ENCODE results near the gene PRR5.
"Not testable (repeated sequence)": the region's sequence is repeated elsewhere in the genome, so short reads cannot be mapped to it uniquely, and the experiment has no call there.

Gene PRR5

GRCh38 chr22:44737406-44738346 is 35.7 kb downstream of the PRR5 start:
- H3K4me3 ChIP-seq (ENCODE audit: control insufficient read depth, low read depth, low read length): no peak overlapping the region
- no peak for DNase-seq (ENCODE audit: low read depth)
- TF ChIP-seq, protein P1, sequence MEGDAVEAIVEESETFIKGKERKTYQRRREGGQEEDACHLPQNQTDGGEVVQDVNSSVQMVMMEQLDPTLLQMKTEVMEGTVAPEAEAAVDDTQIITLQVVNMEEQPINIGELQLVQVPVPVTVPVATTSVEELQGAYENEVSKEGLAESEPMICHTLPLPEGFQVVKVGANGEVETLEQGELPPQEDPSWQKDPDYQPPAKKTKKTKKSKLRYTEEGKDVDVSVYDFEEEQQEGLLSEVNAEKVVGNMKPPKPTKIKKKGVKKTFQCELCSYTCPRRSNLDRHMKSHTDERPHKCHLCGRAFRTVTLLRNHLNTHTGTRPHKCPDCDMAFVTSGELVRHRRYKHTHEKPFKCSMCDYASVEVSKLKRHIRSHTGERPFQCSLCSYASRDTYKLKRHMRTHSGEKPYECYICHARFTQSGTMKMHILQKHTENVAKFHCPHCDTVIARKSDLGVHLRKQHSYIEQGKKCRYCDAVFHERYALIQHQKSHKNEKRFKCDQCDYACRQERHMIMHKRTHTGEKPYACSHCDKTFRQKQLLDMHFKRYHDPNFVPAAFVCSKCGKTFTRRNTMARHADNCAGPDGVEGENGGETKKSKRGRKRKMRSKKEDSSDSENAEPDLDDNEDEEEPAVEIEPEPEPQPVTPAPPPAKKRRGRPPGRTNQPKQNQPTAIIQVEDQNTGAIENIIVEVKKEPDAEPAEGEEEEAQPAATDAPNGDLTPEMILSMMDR (conservative IDR thresholded peaks at IDR 0.05; ENCODE audit: control insufficient read depth, insufficient read depth, low read depth, low read length): no peak

GRCh38 chr22:44738347-44738715 is 36.3 kb downstream of the PRR5 start:
- TF ChIP-seq, protein P1 (conservative IDR thresholded peaks at IDR 0.05; ENCODE audit: control insufficient read depth, insufficient read depth, low read depth, low read length): no peak
- no peak for DNase-seq (ENCODE audit: low read depth)
- no peak overlapping the region for H3K4me3 ChIP-seq (ENCODE audit: control insufficient read depth, low read depth, low read length)

DNA sequence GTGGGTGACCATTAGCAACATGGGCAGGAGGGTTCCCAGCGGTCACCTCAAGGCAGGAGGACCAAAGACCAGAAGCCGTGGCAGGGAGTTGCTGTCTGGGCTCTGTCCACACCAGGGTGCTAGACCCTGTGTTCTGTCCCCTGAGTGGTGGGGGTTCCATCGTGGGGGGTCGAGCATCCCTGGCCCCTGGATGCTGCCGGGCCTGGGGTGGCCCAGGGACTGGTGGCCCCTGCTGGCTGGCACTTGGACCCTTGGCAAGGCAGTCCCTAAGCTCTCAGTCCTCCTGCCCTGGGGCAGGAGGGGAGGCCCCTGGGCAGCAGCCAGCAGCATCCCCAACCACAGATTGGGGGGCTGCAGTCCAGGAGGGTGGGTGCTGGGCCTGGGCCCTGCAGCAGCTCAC is 37.0 kb downstream of the PRR5 start:
- TF ChIP-seq, protein P1 (conservative IDR thresholded peaks at IDR 0.05; ENCODE audit: control insufficient read depth, insufficient read depth, low read depth, low read length): no peak
- H3K4me3 ChIP-seq (ENCODE audit: control insufficient read depth, low read depth, low read length): no peak overlapping the region
- no peak for DNase-seq (ENCODE audit: low read depth)

GRCh38 chr22:44739666-44740065 is 37.7 kb downstream of the PRR5 start:
- not testable (repeated sequence) for DNase-seq (ENCODE audit: low read depth); H3K4me3 ChIP-seq (ENCODE audit: control insufficient read depth, low read depth, low read length)

DNA sequence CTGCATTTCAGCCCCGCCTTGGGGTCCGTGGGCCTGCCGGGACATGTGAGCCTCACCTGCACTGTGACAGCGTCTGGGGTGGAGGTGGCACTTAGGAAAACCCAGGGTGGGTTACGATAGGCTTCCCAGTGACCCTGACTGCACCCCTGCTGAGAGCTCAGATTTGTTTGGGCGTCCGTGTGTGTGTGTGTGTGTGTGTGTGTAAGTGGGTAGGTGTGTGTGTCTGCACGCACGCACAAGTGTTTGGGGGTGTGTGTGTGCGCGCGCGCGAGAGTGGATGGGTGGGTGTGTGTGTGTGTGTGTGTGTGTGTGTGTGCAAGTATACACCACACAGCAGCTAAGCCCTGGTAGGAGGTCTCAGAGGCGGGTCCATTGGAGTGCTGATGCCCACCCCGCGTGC is 38.3 kb downstream of the PRR5 start:
- DNase-seq (ENCODE audit: low read depth): no peak
- no peak overlapping the region for H3K4me3 ChIP-seq (ENCODE audit: control insufficient read depth, low read depth, low read length)
- TF ChIP-seq, protein P1 (conservative IDR thresholded peaks at IDR 0.05; ENCODE audit: control insufficient read depth, insufficient read depth, low read depth, low read length): no peak

- DNase-seq (ENCODE audit: low read depth): no peak
- no peak overlapping the region for H3K4me3 ChIP-seq (ENCODE audit: control insufficient read depth, low read depth, low read length)
- TF ChIP-seq, protein P1 (conservative IDR thresholded peaks at IDR 0.05; ENCODE audit: control insufficient read depth, insufficient read depth, low read depth, low read length): no peak
Observed at GRCh38 chr22:44741929-44742328, 39.9 kb downstream of the PRR5 start.

DNA sequence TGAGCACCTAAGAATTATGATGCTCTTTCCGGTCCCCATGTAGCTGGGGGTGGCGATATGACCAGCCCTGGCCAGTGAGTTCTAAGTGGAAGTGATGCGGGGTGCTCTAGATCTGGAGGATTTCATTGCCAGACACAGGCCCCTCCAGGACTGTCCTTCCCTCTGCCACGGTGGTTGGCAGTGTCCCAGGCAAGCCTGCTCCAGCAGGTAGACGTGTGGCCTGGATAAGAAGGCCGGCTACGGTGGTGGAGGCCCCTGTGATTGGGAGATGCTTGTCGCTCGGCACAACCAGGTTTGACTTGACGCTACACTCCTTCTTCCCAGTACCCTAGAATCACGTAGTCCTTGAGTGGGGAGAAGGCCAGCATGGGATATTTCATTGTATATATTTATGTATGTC is 41.2 kb downstream of the PRR5 start:
- H3K4me3 ChIP-seq (ENCODE audit: control insufficient read depth, low read depth, low read length): no peak overlapping the region
- DNase-seq (ENCODE audit: low read depth): no peak
- TF ChIP-seq, protein P1 (conservative IDR thresholded peaks at IDR 0.05; ENCODE audit: control insufficient read depth, insufficient read depth, low read depth, low read length): no peak
